Uterus (tissue), 2 donors: Measurements from ENCODE around the gene SDE2.

ENCODE experiments used
- CTCF ChIP-seq, 4 experiments: fragments of 200-600 bp in 2 of 4; fragments of 450-650 bp in 2 of 4; sonication (generic) in 2 of 4; IDR thresholded peaks; one replicate each; pipeline ENCODE4 v1.5.1; 2016 to 2019; ENCODE audit warnings: antibody characterized with exemption in 4 of 4, mild to moderate bottlenecking in 2 of 4, moderate library complexity in 1 of 4
- POLR2A ChIP-seq, 2 donors: fragments of 450-650 bp; IDR thresholded peaks; one replicate each; pipeline ENCODE4 v1.6.1; 2016; ENCODE audit warnings: antibody characterized with exemption in 2 of 2, mild to moderate bottlenecking in 1 of 2, moderate library complexity in 1 of 2

- no peak for TF ChIP-seq CTCF (IDR thresholded peaks at IDR 0.05)
- no peak for TF ChIP-seq POLR2A (IDR thresholded peaks at IDR 0.05)
Measured at GRCh38 chr1:225945564-225945963, 53.6 kb downstream of the SDE2 start.
